Daoy (cell line): ENCODE measurements around the gene TAOK3. TPM values are rescaled to one million over a fixed set of nuclear protein-coding genes. Genes with fewer than 3 reads are reported as not detected.

Experiments used
- DNase-seq: peaks from one replicate; pipeline ENCODE4 v3.0.0-alpha.2; 2015; ENCODE audit warnings: low read depth
- total RNA-seq: library from RNA; depleted of rRNA; stranded (reverse); fragments of >200 nt; shearing (Covaris generic); gene quantifications from 2 replicates; pipeline ENCODE4 v1.2.3, GENCODE V29; 2014

Gene TAOK3
- total RNA-seq, 1 experiment from 2014 or later: 12.9 TPM

DNA sequence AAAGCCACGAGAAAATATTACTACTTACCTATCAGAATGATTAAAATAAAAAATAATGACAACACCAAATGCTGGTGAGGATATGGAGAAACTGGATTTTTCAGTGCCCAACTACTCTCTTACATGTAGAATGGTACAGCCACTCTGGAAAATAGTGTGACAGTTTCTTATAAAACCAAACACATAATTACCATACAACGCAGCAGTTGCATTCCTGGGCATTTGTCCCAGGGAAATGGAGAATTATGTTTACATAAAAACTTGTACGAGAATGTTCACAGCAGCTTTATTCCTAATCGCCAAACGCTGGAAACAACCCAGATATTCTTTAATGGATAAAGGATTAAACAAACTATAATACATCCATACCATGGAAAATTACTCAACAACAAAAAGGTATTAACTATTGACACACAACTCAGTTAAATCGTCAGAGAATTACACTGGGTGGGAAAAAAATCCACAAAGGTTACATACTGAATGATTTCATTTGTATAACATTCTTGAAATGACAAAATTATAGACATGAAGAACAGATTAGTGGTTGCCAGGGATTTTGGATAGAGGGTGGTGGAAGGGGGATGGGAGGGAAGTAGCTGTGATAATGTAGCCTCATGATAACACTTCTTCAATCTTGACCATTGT is 35.4 kb downstream of the TAOK3 start:
- no peak for DNase-seq

DNA sequence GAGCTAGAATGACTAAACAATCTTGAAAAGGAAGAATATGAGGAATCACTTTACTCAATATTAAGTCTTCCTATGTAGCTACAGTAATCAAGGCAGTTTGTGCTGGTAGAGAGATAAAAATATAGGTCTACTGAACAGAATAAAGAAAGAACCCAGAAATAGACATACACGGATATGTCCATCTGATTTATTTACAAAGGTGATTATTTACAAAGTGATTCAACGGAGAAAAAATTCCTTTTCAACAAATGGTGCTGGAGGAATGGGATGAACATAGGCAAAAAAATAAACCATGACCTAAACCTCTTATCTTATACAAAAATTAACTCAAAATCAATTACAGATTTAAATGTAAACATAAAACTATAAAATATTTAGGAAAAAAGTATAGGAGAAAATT is 36.6 kb downstream of the TAOK3 start:
- no peak for DNase-seq

DNA sequence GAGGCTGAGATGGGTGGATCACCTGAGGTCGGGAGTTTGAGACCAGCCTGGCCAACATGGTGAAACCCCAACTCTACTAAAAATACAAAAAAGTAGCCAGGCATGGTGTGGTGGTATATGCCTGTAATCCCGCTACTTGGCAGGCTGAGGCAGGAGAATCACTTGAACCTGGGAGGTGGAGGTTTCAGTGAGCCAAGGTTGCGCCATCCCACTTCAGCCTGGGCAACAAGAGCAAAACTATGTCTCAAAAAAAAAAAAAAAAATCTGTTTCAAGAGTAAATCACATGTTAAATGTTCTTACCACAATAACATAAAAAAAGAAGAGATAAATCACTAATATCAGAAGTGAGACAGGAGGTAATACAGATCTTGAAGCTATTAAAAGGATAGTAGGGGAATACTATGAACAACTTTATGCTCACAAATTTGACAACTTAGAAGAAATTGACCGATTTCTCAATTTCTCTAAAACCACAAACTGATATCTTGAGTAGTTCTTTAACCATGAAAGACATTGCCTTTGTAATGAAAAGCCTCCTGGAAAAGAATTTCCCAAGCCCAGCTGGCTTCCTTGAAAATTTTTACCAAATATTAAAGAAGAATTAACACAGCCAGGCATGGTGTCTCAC is 37.7 kb downstream of the TAOK3 start:
- DNase-seq: no peak

DNA sequence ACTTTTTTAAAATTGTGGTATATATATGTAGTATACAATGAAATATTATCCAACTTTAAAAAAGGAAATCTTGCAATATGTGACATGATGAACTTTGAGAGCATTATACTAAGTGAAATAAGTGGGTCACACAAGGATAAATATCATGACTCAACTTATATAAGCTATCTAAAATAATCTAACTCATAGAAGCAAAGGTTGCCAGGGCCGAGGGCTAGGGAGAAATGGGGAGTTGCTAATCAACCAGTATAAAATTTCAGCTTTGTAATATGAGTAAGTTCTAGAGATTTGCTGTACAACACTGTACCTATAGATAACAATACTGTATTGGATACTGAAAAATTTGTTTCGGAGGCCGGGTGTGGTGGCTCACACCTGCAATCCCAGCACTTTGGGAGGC is 38.5 kb downstream of the TAOK3 start:
- no peak for DNase-seq

DNA sequence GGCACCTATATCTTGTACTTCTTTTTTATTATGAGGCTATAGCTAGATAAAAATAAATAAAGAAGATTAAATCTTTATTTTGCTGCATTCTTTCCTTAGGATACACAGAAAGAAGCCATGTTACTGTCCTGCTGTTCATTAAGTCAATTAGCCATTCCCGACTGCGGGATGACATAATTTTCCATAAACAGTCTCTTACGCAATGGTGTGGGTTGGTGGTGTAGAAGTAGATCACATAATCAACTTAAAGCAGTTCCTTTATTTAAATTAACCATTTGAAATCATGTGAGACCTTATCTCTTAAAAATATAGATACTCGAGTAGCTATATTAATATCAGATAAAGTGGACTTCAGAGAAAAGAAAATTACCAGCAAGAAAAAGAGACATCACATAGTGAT is 40.2 kb downstream of the TAOK3 start:
- no peak for DNase-seq

DNA sequence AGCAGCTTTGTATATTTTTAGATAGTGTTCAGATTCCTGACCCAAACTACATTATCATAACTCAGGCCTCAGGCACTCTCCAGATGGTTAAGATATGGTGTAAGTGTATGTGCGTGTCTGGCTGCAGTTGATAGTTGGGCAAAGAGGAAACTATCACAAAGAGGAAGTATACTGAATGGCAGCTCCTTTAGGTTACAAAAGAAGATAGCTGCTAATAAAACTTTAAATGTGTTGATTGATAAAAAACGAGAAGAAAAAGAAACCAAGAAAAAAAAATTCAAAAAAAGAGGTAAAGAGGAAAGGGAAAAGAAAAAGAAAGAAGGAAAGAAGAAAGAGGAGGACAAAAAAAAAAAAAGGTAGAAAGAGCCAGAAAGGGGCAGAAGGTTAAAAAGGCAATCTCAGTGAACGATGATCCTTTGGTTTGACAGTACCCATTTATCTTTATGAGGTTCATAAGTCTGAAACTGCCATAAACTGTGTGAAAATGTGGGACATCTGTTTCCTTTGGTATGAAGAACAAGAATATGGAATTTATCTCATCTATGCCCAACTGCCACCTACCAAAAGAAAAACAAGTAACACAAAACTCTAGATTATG is 42.2 kb downstream of the TAOK3 start:
- peak; percentile 32 for DNase-seq

DNA sequence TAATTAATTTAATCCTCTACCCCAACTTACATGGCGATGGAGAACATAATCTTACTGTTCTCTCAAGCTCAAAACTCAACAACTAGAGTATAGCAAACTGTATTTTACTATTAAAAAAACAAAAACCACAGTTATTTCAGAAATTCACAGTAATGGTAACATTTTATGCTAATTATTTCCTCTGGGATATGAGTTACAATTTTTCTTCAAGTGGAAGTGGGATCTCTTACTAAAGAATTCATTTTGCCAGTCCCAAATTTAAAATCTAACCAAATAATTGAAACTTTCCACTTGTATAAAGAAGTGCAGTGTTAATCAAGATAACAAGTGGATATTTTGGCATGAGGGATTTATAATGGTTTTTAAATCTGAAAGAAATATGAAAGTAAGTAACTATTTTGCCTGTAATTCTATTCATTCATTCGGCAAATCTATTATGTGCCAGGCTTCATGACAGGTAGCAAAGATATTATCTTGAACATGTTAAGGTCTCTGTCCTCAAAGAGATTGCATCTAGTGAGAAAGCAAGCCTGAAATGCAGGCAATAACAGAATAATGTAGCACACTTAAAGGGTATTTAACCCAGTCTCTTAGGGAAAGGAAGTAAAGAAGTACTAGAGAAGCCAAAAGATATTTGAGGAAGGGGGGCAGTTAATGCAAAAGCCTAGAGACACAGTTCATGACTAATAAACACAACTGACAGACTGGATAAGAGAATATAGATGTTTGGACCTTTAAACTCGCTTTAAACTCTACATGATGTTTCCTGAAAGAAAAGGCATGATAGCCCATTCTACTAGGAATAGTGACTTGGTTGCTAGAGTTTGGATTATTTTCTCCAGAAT is 44.0 kb downstream of the TAOK3 start:
- DNase-seq: no peak

DNA sequence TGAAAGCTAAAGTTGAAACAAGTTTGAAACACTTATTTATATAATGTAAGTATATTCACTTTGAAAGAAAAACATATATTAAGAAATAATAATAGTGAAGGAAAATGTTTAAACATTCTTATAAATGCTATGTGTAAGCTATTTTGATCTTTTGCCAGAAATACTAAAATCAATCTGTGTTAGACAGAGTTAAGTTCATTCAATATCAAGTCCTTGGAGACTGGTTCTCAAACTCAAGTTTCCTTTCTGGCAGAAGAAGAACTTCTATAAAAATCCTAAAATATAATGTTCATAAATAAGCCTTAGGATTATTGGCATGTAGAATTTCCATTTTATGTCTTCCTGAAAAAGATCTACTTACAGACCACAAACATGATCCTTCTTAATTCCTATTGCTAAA is 45.3 kb downstream of the TAOK3 start:
- DNase-seq: no peak

DNA sequence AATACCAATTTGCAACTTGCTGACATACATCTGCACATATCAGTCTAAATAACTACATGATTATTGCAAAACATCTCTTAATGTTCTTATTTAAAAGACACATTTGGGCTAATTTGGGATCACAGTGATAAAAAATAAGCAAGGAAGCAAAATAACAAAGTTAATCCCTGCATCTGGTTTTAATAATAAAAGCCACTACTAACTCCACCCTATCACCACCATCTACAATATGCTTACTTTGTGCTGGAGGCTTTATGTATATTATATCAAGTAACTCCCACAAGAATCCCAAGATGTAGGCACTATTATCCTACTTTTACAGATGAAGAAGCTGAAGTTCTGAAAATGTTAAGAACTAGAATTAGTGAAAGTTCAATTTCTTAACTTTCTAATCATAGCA is 45.7 kb downstream of the TAOK3 start:
- DNase-seq: no peak

DNA sequence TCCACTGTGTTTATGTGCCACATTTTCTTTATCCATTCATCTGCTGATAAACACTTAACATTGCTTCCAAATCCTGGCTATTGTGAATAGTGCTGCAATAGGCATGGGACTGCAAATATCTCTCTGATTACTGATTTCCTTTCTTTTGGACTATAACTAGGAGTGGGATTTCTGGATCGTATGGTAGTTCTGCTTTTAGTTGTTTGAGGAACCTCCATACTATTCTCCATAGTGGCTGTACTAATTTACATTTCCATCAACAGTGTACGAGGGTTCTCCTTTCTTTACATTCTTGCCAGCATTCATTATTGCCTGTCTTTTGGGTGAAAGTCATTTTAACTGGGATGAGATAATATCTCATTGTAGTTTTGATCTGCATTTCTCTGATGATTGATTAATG is 47.6 kb downstream of the TAOK3 start:
- DNase-seq: no peak

DNA sequence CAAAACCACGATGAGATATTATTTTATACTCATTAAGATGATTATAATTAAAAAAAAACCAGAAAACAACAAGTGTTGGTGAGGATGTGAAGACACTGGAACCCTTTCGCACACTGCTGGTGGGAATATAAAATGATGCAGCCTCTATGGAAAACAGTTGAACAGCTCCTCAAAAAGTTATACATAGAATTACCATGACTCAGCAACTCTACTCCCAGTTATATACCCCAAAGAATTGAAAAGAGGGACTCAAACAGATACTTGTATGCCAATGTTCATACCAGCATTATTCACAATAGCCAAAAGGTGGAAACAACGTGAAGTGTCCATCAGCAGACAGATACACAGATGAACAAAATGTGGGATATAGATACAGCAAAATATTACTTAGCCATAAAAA is 53.1 kb downstream of the TAOK3 start:
- no peak for DNase-seq

DNA sequence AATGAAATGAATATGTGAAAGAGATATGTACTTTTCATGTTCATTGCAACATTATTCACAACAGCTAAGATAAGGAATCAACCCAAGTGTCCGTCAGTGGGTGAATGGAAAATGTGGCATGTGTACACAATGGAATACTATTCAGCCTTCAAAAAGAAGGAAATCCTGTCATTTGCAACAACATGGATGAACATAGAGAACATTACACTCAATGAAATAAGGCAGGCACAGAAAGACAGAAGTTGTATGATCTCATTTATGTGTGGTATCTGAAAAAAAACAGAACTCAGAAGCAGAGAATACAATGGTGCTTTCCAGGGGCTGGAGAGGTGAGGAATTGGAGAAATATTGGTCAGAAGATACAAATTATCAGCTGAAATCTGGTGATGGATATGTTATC is 54.0 kb downstream of the TAOK3 start:
- no peak for DNase-seq

DNA sequence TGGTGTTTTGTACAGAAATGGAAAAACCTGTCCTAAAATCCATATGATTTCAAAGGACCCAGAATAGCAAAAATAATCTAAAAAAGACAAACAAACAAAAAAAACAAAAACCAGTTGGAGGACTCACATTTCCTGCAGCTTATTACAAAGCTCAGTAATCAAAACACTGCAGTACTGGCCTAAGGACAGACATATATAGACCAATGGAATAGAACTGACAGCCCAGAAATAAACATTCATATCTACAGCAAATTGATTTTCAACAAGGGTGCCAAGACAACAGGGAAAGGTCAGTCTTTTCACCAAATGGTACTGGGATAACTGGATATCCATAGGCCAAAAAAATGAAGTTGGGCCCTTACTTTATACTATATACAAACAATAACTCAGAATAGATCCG is 55.0 kb downstream of the TAOK3 start:
- no peak for DNase-seq

DNA sequence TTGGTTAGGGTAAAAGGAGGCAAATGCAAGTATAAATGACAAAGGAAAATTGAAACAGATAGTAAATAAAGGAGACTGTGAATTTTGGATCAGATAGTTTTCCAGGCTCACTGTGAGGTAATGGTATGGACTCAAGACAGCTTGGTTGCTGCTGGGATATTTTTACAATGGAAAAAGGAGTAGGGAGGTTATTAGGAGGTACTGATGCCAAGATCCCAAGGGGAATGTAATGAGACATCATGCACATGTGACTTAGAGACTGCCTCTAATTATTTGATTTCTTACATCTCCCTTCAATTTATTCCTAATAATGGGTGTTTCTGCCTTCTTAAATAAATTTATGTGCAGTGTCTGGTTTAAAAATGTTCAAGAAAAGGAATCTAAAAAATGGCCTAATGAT is 56.9 kb downstream of the TAOK3 start:
- no peak for DNase-seq

DNA sequence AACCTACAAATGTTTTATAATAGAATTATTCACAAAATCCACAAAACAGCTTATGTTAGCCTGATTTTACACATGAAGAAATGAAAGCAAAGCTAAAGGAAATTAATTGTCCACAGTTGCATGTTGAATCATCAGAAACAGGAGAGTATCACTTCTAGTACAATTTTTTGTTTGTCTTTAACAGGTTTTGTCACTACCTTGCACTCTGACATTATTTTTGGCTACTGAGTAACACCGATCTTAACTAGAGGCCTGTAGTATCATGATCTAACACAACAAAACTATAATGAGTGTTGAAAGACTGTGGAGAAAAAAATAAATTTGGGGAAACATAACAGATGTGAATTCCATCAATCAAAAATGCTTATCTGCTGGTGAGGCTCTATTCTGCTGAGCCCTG is 60.1 kb downstream of the TAOK3 start:
- no peak for DNase-seq

DNA sequence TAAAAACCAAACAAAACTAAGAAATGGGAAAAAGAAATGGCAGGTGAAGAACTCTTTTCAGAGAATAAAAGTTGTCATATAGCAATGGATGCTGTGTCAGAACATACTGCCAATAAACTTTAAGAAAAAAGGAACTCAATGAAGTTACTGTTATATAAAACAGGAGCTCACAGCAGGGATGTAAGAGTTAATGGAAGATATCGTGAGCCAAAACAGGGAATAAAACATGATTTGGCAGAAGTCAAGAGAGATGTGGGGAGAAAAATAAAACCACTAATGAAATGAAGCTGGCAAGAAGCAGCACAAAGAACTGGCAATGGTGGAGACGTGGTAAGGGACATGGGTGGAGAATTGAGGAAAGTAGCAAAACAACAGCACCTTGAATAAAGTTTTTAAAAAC is 61.0 kb downstream of the TAOK3 start:
- DNase-seq: no peak

DNA sequence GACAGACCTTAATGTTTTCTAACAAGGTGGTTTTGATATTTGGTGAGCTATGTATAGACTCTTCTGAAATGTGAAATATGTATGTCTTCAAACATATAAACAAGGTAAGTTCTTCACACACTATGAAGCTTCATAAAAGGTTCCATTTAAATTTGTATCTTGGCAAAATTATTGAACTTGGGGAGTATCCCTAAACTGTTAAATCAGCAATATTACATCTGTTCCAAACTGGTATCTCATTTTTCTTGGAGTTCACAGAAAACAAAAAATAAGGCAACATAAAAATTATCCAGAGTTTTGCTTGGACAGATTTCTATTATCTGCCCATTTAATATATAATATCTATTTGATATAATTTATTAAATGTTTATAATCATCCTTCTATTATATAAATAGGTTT is 62.4 kb downstream of the TAOK3 start:
- no peak for DNase-seq

DNA sequence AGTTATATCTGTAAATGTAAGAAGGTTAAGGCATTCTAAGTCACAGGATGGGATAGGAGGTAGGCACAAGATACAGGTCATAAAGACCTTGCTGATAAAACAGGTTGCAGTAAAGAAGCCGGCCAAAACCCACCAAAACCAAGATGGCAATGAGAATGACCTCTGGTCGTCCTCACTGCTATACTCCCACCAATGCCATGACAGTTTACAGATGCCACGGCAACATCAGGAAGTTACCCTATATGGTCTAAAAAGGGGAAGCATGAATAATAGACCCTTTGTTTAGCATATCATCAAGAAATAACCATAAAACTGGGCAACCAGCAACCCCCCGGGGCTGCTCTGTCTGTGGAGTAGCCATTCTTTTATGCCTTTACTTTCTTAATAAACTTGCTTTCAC is 64.7 kb downstream of the TAOK3 start:
- DNase-seq: peak; percentile 81

DNA sequence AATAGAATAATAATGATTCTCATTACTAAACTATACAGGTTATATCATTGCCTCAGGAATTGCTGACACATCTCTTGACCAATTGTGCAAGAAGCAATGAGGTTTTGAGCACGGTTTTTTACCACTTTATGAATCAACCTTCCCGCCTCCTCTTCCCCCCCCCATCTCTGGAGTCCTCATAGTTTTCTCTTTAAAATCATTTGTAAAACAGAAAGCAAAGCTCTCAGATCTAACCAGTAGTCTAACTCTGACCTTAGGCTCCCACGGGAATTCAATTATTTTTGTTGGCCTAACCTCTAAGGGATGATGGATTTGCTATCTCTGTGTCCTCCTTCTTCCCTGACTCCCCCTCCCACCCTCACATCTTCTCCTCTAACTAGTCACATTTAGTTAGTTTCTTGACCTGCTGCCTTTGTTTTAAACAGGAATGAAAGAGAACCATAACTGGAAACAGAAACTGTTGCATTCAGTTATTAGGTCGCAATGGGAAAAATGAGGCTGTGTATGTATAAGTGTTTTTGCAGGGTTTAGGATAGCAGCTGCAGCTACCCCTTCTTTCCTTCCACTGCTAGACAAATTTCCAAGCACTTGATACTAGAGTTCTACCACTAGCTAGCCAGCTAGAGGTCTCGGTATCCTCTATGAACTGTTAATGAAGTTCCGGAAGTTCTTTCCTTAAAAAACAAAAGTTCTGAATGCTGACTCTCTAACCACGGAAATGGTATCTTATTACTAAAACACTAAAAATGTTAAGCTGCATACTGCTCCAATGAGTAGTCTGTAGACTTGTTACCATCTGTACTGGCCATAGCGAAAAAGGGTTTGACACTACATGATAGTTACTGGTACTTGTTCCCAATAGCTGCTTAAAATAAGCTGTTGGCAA is 65.4 kb downstream of the TAOK3 start:
- DNase-seq: peak; percentile 80

DNA sequence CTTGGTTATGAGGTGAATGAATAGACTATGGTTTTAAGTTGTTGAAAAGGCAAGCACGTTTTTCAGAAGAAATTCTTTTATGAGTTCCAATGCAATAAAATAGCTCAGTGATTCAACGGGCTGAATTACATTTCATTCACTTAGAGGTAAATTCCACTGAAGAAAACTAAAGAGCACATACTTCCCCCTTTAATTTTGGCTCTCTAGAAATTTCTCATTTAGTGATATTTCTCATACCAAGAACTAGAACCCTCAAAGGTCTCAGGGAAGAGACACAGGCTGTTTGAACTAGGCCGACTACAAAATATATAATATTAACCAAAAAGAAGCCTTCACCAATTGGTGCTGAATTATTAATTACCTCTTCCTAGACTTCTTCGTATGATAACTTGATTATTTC is 68.6 kb downstream of the TAOK3 start:
- DNase-seq: no peak

DNA sequence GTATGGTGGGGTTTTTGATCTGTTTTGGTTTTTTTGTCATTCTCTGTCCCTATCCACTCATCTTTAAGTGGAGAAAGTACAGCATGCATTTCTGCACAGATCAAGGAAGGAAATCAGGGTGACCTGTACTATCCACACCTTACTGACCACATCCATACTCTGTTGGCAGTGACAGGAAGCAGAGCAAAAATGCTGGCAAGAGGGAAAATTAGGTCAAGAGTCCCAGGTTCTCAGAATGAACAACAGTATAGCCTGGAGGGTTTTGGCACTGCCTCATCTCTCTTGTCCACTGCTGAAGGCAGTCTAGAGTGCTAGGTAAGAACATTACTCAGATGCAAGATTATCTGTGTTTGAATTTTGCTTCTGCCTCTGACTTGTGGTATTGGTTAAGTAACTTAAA is 70.7 kb downstream of the TAOK3 start:
- DNase-seq: peak; percentile 53
